Loucy (cell line): ENCODE measurements around the gene ZNF276.

Experiments used
- EZH2phosphoT487 ChIP-seq: fragments of 200-600 bp; IDR thresholded peaks from 2 replicates; pipeline ENCODE4 v1.6.1; 2018; ENCODE audit warnings: antibody characterized with exemption, mild to moderate bottlenecking, moderate library complexity, borderline replicate concordance
- TF ChIP-seq, protein P1 (sequence below): fragments of 200-600 bp; sonication (generic); conservative IDR thresholded peaks from 2 replicates; pipeline ENCODE4 v1.5.1; 2014; ENCODE audit warnings: mild to moderate bottlenecking, antibody characterized with exemption, low read length

DNA sequence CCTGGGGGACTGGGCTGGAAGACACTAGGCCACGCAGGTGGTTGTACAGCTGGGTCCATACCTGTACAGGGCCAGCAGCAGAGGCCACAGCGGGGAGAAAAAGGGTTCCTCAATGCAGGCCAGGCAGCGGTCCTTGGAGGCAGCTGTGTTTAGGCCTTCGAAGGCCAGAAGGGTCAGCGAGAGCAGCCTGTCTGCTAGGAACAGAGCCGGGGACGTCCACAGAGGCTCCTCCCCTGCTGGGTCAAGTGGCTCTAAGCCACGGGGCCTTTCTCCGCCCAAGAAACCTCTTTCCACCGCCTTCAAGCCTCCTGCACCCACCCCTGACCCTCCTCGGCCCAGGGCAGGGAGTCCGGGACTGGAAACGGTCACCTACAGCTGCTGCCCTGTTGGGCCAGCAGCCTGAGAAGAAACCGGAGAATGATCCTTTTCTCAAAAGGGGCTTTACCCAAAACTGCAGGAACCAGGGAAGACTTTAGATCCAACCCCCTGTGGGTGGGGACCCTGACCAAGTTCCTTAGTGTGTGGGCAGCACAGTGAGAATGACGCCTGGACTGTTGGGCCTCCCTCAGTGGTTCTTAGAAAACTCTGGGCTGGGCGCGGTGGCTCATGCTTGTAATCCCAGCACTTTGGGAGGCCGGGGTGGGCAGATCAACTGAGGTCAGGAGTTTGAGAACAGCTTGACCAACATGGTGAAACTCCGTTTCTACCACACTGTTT, 11.5 kb upstream of the ZNF276 start:
- TF ChIP-seq, protein P1, sequence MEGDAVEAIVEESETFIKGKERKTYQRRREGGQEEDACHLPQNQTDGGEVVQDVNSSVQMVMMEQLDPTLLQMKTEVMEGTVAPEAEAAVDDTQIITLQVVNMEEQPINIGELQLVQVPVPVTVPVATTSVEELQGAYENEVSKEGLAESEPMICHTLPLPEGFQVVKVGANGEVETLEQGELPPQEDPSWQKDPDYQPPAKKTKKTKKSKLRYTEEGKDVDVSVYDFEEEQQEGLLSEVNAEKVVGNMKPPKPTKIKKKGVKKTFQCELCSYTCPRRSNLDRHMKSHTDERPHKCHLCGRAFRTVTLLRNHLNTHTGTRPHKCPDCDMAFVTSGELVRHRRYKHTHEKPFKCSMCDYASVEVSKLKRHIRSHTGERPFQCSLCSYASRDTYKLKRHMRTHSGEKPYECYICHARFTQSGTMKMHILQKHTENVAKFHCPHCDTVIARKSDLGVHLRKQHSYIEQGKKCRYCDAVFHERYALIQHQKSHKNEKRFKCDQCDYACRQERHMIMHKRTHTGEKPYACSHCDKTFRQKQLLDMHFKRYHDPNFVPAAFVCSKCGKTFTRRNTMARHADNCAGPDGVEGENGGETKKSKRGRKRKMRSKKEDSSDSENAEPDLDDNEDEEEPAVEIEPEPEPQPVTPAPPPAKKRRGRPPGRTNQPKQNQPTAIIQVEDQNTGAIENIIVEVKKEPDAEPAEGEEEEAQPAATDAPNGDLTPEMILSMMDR = no peak
- TF ChIP-seq EZH2phosphoT487 = no peak
